Osteocyte (in vitro differentiated cells): ENCODE data around the gene OR9A2. TPM values are rescaled to one million over a fixed set of nuclear protein-coding genes. Genes with fewer than 3 reads are reported as not detected.

ENCODE experiments used
- DNase-seq: peaks from one replicate; pipeline ENCODE4 v3.0.0; 2021; ENCODE audit warnings: mixed read lengths; ENCODE audit not compliant: unreplicated experiment; ENCODE audit errors: extremely low spot score
- H3K27ac Mint-ChIP-seq: one replicate; pipeline ENCODE4 v1.8.0; 2021; ENCODE audit warnings: mild to moderate bottlenecking, mixed read lengths; ENCODE audit not compliant: unreplicated experiment
- H3K27me3 Mint-ChIP-seq: one replicate; pipeline ENCODE4 v1.8.0; 2021; ENCODE audit warnings: mixed read lengths; ENCODE audit not compliant: unreplicated experiment
- H3K36me3 Mint-ChIP-seq: one replicate; pipeline ENCODE4 v1.8.0; 2021; ENCODE audit warnings: mixed read lengths; ENCODE audit not compliant: unreplicated experiment
- H3K4me1 Mint-ChIP-seq: one replicate; pipeline ENCODE4 v1.8.0; 2021; ENCODE audit warnings: mixed read lengths; ENCODE audit not compliant: unreplicated experiment
- H3K4me3 Mint-ChIP-seq: one replicate; pipeline ENCODE4 v1.8.0; 2021; ENCODE audit warnings: mild to moderate bottlenecking, moderate library complexity, mixed read lengths; ENCODE audit not compliant: unreplicated experiment
- H3K9me3 Mint-ChIP-seq: one replicate; pipeline ENCODE4 v1.8.0; 2021; ENCODE audit warnings: mixed read lengths; ENCODE audit not compliant: unreplicated experiment
- total RNA-seq: library from RNA; stranded (reverse); gene quantifications from 2 replicates; pipeline ENCODE4 v1.2.1, GENCODE V29; 2021
- TF ChIP-seq, protein P1 (sequence below): fragments of 200-600 bp; sonication (generic); IDR thresholded peaks from 2 replicates; pipeline ENCODE4 v1.5.0; 2021; ENCODE audit warnings: antibody characterized with exemption, mild to moderate bottlenecking, moderate library complexity

The OR9A2 gene
- total RNA-seq, 1 donor from 2014 or later = not detected

DNA sequence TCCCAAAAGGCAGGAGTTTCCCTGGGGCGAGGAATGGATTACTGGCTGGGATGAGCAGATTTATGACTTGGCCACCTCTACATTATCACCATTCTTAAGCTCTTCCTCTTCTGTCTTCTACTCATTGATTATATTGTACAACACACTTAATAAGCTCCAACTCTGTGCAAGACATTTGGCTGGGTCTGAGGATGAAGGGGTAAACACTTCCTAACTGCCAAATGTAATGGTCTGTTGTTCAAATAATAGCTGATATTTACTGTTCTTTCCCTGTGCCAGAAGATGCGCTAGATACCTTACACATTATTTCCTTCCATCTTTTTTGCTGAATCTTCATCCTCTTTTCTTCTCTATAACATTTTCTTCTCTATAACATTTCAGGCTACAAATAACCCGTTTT, 36.8 kb upstream of the OR9A2 start:
- no peak overlapping the region for H3K27ac Mint-ChIP-seq
- H3K27me3 Mint-ChIP-seq = no peaks in the 10 kb centered on the region
- DNase-seq = no peak
- TF ChIP-seq, protein P1, sequence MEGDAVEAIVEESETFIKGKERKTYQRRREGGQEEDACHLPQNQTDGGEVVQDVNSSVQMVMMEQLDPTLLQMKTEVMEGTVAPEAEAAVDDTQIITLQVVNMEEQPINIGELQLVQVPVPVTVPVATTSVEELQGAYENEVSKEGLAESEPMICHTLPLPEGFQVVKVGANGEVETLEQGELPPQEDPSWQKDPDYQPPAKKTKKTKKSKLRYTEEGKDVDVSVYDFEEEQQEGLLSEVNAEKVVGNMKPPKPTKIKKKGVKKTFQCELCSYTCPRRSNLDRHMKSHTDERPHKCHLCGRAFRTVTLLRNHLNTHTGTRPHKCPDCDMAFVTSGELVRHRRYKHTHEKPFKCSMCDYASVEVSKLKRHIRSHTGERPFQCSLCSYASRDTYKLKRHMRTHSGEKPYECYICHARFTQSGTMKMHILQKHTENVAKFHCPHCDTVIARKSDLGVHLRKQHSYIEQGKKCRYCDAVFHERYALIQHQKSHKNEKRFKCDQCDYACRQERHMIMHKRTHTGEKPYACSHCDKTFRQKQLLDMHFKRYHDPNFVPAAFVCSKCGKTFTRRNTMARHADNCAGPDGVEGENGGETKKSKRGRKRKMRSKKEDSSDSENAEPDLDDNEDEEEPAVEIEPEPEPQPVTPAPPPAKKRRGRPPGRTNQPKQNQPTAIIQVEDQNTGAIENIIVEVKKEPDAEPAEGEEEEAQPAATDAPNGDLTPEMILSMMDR = no peak
- peaks cover 9% of the 10 kb centered on the region for H3K9me3 Mint-ChIP-seq
- H3K36me3 Mint-ChIP-seq = peaks cover 3% of the 10 kb centered on the region
- peaks cover 18% of the 10 kb centered on the region for H3K4me1 Mint-ChIP-seq
- no peak overlapping the region for H3K4me3 Mint-ChIP-seq

- TF ChIP-seq, protein P1 = no peak
- no peaks in the 10 kb centered on the region for H3K9me3 Mint-ChIP-seq
- peaks cover 12% of the 10 kb centered on the region for H3K4me1 Mint-ChIP-seq
- no peaks in the 10 kb centered on the region for H3K36me3 Mint-ChIP-seq
- H3K27me3 Mint-ChIP-seq = no peaks in the 10 kb centered on the region
- H3K27ac Mint-ChIP-seq = no peak overlapping the region
- no peak for DNase-seq
- H3K4me3 Mint-ChIP-seq = no peak overlapping the region
Observed at GRCh38 chr7:143055754-143056153, 28.8 kb upstream of the OR9A2 start.

- H3K27me3 Mint-ChIP-seq = no peaks in the 10 kb centered on the region
- H3K9me3 Mint-ChIP-seq = no peaks in the 10 kb centered on the region
- H3K36me3 Mint-ChIP-seq = no peaks in the 10 kb centered on the region
- no peak overlapping the region for H3K27ac Mint-ChIP-seq
- TF ChIP-seq, protein P1 = no peak
- H3K4me3 Mint-ChIP-seq = no peak overlapping the region
- DNase-seq = no peak
- H3K4me1 Mint-ChIP-seq = peaks cover 14% of the 10 kb centered on the region
Observed at GRCh38 chr7:143054621-143055020, 27.7 kb upstream of the OR9A2 start.

DNA sequence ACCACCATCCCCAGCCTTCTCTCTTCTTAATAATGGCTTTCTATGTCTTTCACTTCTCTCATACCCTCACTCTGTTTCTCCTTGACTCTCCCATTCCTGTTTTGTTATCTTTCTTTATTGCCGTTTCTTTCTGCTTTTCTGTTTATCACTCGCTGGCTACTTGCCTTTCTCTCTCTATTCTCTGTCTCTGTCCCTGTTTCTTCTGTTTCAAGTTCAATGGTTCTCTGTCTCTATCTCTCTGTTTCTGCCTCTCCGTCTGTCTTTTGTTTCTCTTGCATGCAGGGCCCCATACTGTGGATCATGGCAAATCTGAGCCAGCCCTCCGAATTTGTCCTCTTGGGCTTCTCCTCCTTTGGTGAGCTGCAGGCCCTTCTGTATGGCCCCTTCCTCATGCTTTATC, 25.1 kb upstream of the OR9A2 start, which contains the start of gene OR6V1:
Gene OR6V1 (plus strand): TSS at position 301 of the 400 bp plus-strand sequence. CDS start 0 bp downstream, at position 301.
- H3K36me3 Mint-ChIP-seq = no peaks in the 10 kb centered on the region
- TF ChIP-seq, protein P1 = no peak
- H3K9me3 Mint-ChIP-seq = no peaks in the 10 kb centered on the region
- H3K4me3 Mint-ChIP-seq = no peak within 1 kb of the TSS
- no peaks in the 10 kb centered on the region for H3K27me3 Mint-ChIP-seq
- H3K4me1 Mint-ChIP-seq = peaks cover 23% of the 10 kb centered on the region
- H3K27ac Mint-ChIP-seq = no peak within 1 kb of the TSS
- DNase-seq = no peak

DNA sequence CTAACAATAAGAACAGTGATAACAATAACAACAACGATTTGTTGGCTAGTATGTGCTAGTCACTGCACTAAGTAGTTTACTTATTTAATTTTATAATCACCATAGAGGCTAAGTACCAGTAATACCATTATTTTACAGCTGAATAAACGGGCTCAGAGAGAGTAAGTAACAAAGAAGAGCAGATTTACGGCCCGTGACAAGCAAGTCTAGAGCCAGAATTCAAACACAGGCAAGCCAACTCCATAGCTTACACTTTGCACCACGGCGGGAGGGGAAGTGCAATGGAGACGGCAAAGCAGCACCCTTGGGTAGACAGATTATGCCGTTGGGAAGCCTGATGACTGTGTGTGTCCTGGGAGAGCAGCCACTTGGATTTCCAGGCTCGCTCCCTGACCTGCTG, 24.0 kb upstream of the OR9A2 start:
- no peak for DNase-seq
- Mint-ChIP-seq H3K36me3 (no peaks in the 10 kb centered on the region), H3K4me1 (peaks cover 29% of the 10 kb centered on the region), H3K27me3 (no peaks in the 10 kb centered on the region), H3K27ac (no peak overlapping the region), H3K9me3 (no peaks in the 10 kb centered on the region), H3K4me3 (no peak overlapping the region)
- TF ChIP-seq, protein P1 = no peak
